ENCODE data around the gene LRRC36. TPM values are rescaled to one million over a fixed set of nuclear protein-coding genes. Genes with fewer than 3 reads are reported as not detected.

Gene LRRC36
- total and polyA plus RNA-seq, 2 donors (not counting 3 experiments of a cell fraction or from before 2014, with no cell fraction given) = 0.30 to 2.0 TPM

GRCh38 chr16:67326115-67326471 is 522 bp upstream of the LRRC36 start:
- peaks cover 12 to 15% of the 10 kb centered on the region in 2 experiments for H3K27me3 ChIP-seq (ENCODE audit: control insufficient read depth in 2 of 2, insufficient read depth in 2 of 2, low read length in 2 of 2)
- peak overlapping the region; percentile 61 for H3K27ac ChIP-seq (ENCODE audit: insufficient read depth, low read depth, low read length)
- dilution Hi-C loops (cut with MboI; ENCODE audit: extremely low pct_ligation_motif_present, low sequenced_read_pairs) = no loop called here
- H4K20me1 ChIP-seq (replicated peaks; ENCODE audit: control insufficient read depth, extremely low read depth, insufficient read depth, low read length) = no peaks in the 10 kb centered on the region
- no peak for DNase-seq (ENCODE audit: low read depth, low spot score)
- FAIRE-seq = no peak
- ChIA-PET POLR2A (no interaction called here), CTCF (interaction anchor here (0.6 to 3.9 kb wide), 27 partner anchors 9 to 102 kb away, joined by 3 to 39 read pairs (median 5); partner anchors contain the start of genes TPPP3 and ZDHHC1)
- peak overlapping the region; percentile 84 for H3K9ac ChIP-seq (replicated peaks; ENCODE audit: extremely low read depth, insufficient read depth, low read length)
- H3K36me3 ChIP-seq (ENCODE audit: control insufficient read depth in 2 of 2, extremely low read depth in 1 of 2, insufficient read depth in 2 of 2, low read length in 2 of 2) = no peaks in the 10 kb centered on the region
- no TSS peak for BruUV-seq (replicated peaks)
- H3K9me1 ChIP-seq (replicated peaks; ENCODE audit: control insufficient read depth, extremely low read depth, insufficient read depth, low read length) = no peaks in the 10 kb centered on the region
- intact Hi-C loops (cut with micrococcal nuclease) = loop anchor here (1.0 kb wide), 1 partner anchor 67 kb away; the partner anchor contains the start of gene TPPP3
- H3K4me1 ChIP-seq (ENCODE audit: control insufficient read depth, extremely low read depth, insufficient read depth, low read length) = peaks cover 17% of the 10 kb centered on the region
- peak overlapping the region; percentile 54 to 87 (median 83) for H3K4me3 ChIP-seq (replicated peaks in 1 of 3; ENCODE audit: insufficient read depth in 1 of 3, low read depth in 1 of 3, low read length in 3 of 3)
- TF ChIP-seq EZH2 (IDR thresholded peaks at IDR 0.05; ENCODE audit: borderline replicate concordance, low read depth, low read length, severe bottlenecking) (no peak), POLR2A (IDR thresholded peaks at IDR 0.05; ENCODE audit: low read depth, low read length) (no peak), CTCF (IDR thresholded peaks at IDR 0.05; ENCODE audit: extremely low read depth in 1 of 2, insufficient read depth in 1 of 2, low read depth in 1 of 2, low read length in 2 of 2) (no peak), MAX (IDR thresholded peaks at IDR 0.05; ENCODE audit: insufficient read depth, insufficient read length) (no peak), POLR2AphosphoS5 (IDR thresholded peaks at IDR 0.05; ENCODE audit: insufficient read depth, low read depth, low read length) (no peak), GATA2 (IDR thresholded peaks at IDR 0.05; ENCODE audit: insufficient read depth, insufficient read length, low read depth, low read length) (no peak), MYC (IDR thresholded peaks at IDR 0.05; ENCODE audit: low read depth, low read length) (no peak), JUN (IDR thresholded peaks at IDR 0.05; ENCODE audit: borderline replicate concordance, insufficient read depth, insufficient read length, low read depth) (no peak), FOS (IDR thresholded peaks at IDR 0.05; ENCODE audit: borderline replicate concordance, insufficient read depth, low read length) (no peak)
- peak overlapping the region; percentile 100 for H2AFZ ChIP-seq (ENCODE audit: low read depth, low read length)
- H3K79me2 ChIP-seq (ENCODE audit: control insufficient read depth, insufficient read depth, low read length) = no peaks in the 10 kb centered on the region
- no peaks in the 10 kb centered on the region for H3K9me3 ChIP-seq (replicated peaks; ENCODE audit: control insufficient read depth, insufficient read depth, low read length)
- H3K4me2 ChIP-seq (ENCODE audit: insufficient read depth, low read length) = peak overlapping the region; percentile 99
